Fibroblast of skin of scalp (primary cell): ENCODE results near the gene CCNL1.

Experiments used
- DNase-seq: peaks from one replicate; pipeline ENCODE4 v3.0.0-alpha.2; 2013

The CCNL1 gene

DNA sequence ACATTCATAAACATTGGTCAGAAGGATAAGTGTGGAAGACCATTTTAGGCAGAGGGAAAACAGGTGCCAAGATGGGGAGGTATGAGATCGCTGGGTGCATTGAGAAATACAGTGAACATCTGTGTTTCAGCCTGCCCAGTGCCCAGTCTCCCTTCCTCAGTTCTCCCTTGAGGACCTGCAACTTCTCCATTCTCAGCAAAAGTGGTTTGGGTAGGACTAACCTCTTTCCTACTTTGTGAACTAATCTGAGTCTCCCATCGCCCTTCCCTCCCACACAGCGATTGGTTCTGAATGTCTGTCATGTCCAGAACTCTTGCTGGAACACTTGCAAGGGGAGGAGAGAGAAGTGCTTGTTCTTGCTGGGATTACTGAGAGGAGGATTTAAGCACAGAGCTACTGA, 10.9 kb upstream of the CCNL1 start:
- DNase-seq, result no peak

DNA sequence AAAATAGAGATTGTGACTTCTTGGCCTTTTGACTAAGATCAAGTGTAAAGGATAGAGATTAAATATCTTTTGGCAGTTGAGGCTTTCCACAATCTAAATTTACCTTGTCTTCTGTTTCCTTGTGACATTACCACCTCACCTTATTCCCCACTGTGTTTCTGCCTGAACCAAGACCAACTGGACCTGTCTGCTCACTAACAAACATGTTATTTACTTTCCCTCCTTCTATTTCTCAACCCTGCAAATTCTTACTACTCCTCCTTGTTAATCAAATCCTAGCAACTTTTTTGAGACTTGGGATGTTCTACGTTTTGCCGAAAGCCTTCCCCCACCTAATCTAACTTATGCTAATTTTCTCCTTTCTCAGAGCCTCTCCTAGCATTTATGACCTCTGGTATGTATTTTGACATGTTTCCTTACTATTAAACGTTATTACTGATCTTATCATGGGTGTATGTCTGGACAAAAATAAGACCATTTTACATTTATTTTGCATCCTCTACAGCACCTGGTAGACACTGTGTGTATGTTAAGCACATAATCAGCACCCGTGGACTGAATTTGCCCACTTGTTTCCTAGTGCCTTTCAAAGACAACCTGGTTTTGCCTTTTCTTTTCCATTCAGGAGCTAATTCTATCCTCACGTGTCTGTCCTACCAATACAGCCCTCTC, 7.6 kb upstream of the CCNL1 start:
- no peak for DNase-seq

GRCh38 chr3:157166561-157166960, 6.6 kb upstream of the CCNL1 start:
- no peak for DNase-seq

DNA sequence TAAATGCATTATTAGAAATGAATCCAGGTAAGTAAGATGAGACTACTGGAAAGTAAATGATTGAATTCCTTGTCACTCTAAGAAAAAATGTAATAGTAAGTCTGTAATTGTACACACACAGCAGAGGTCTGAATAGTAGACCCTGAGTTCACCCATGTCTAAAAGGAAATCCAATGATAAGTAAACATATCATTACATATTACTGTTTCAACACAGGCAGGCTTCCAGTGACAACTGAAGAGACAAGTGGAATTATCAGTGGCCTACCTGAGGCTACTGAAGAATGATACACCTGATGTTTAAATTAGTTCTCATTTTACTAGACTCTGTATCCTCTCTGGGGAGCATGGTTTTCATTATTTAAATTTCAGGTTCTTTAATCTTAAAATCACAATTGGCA, 6.2 kb upstream of the CCNL1 start:
- no peak for DNase-seq

GRCh38 chr3:157163217-157163953, 3.4 kb upstream of the CCNL1 start:
- no peak for DNase-seq

- DNase-seq, result peak; percentile 27
Observed at GRCh38 chr3:157162620-157163019, 2.7 kb upstream of the CCNL1 start.

GRCh38 chr3:157160658-157161424, 894 bp upstream of the CCNL1 start:
- DNase-seq, result peak; percentile 93

GRCh38 chr3:157159037-157159761, 748 bp downstream of the CCNL1 start:
- peak; percentile 52 for DNase-seq

- DNase-seq, result no peak
Observed at GRCh38 chr3:157157836-157158235, 2.1 kb downstream of the CCNL1 start.

DNA sequence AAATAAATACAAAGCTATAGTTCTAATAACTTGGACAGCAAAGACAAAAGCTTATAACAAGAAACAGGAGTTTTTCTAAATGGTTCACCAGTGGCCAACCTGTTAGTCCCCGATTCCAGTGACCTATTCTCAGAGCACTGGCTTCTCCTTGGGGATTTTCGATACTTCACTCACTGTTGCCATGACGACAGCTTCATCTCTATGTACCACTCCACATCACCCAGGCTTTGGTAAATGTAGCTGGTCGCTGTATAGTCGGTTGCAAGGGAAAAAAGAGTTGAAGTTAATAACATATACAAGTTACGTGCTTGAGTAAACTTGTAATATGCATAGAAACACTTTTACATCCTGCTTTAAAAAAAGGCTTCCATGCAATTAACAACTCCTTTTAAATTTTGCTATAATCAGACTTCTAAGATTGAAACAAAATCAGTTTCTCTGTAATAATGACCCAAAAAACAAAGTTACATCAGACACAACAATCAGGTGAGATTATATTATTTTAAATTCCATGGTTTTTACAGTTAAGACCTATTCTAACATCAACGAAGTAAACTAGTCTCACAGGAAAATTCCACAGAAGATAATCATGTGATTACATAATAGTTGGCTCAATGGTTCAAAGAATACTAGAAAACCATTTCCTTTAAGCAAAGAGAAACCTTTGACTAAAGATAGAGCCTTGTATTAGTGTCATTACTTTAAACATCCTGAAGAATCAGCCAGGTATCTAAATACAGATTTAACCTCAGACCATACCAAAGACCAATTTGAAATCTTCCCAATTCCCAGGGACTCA, 2.9 kb downstream of the CCNL1 start:
- no peak for DNase-seq

- DNase-seq, result no peak
Observed at GRCh38 chr3:157155591-157155990, 4.4 kb downstream of the CCNL1 start.

GRCh38 chr3:157154563-157155330, 5.2 kb downstream of the CCNL1 start:
- no peak for DNase-seq

GRCh38 chr3:157152930-157153329, 7.0 kb downstream of the CCNL1 start:
- no peak for DNase-seq

- DNase-seq, result no peak
Observed at GRCh38 chr3:157152438-157152837, 7.5 kb downstream of the CCNL1 start.

DNA sequence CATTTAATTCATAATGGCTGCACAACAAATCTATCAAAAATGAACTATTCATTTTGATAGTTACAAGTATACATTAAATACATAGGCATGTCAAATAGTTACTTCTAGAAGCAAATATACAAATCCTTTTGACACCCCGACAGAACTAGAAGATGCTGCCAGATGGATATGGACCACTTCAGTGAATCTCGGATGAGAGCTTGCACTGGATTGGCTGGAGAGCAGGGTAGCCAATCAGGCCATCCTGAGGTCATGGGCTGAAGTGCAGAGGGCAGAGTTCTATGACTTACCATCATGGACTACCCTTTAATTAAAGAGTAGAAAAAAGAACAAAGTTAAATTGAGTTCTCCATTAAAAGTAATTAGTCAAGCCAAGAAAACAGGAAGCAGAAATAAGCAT, 8.3 kb downstream of the CCNL1 start:
- no peak for DNase-seq

DNA sequence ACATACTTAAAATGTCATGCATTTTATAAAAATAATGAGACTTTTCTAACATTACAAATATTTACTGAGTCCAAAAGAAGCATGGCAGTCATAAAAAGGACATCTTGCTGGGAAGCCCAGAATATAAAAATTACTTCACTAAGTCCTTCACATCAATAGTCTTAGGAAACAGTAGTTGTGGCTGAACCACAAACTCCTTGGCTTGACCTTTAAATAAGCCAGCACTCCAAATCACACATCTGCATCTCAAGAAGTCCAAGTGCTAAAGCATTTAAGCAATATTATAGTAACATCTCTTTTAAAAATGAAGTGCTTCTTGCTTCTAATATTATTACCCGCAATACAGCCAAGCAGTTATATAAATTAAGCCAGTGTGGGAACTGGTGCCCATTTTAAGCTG, 8.8 kb downstream of the CCNL1 start:
- DNase-seq, result no peak

DNA sequence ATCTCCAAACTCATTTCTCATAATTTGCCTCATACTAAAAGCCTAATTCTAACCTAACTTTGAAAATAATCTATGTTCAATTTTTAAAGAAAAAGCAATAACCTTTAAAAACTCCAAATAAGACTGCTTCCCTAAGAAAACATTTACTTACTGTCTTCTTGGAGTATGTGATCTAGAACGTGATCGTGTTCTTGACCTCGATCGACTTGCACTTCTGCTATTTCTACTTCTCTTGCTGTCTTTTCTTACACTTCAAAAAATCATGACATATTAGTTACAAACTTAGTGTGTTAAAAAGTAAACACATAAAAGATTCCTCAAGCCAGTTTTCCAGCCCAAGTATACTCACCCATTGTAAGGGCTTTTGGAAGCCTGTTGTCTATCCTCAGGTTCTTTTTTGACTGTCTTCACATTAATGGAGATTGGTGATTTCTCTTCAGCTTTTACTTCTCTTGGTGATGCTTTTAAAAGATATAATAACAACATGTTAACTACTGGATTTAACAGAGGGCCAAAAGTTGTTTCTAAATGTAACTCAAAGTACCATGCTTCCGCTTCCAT, 10.7 kb downstream of the CCNL1 start:
- no peak for DNase-seq

- DNase-seq, result no peak
Observed at GRCh38 chr3:157148196-157148889, 11.6 kb downstream of the CCNL1 start.

DNA sequence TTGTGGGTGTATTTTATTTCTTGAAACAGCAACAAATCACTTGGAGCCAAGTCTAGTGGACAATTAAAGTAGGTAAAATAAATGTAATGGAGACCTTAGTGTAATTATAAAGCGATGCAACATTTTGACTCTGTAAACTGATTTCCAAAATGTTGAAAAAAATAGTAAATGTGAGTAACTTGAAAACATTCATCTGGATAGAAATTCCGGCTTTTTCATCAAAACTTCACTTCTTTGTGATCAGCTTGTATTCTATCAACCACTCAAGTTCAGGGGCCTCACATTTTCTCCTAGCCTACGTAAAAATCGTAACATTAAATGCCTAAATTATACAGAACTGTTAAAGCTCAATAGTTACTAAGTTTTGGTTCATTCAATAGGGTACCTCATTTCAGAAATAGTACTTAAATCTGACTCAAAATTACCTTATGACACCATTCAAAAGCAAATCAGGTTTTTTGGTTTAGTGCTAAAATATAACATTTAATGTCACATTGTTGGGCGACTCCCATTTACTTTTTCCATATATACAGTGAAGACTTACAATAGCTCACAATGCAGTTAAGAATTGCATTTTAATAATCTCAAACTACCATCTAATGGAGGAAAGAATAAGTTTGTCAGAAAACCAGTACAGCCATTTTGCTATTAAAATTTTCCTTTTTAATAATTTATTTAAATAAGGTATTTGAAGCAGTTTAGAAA, 12.7 kb downstream of the CCNL1 start:
- DNase-seq, result no peak
